Measurements from ENCODE around the gene CTSK. TPM values are rescaled to one million over a fixed set of nuclear protein-coding genes. Genes with fewer than 3 reads are reported as not detected.
A peak's percentile ranks its signal among the peaks of the same experiment; 100 is the strongest.

CTSK gene
- polyA plus RNA-seq, 1 of the 3 experiments (the other 2 are of a cell fraction): 6.3 TPM

DNA sequence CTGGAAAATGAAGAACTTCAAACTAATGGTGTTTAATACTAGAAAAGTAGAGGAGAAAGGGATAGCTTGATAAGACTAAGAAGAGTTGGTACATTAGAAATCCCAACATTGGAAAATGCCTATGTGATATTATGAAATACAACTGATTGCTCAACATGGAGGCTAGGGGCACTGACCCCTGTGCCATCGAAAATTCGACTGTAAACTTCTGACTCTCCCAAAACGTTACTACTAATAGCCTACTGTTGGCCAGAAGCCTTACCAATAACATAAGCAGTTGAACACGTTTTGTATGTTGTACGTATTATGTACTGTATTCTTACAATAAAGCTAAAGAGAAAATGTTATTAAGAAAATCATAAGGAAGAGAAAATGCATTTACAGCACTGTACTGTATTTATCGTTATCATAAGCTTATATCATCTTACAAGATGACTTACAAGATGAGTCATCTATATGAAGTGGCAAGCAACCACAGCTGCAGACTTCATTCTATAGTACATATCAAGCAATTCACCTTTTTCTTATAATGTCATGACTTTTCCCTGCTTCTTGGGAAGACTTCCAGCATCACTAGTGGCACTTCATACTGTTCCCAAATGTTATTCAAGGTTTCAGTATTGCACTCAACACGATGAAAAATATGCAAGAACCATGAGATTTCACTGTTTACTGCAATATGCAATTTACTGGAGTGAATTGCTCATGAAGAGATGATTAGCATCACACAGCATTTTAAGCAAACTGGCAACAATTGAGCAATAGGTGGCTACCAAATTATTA lies 12.9 kb upstream of the CTSK start:
- no peaks in the 10 kb centered on the region for H4K20me1 ChIP-seq (ENCODE audit: insufficient read depth)
- H3K27me3 ChIP-seq (ENCODE audit: insufficient read depth): no peaks in the 10 kb centered on the region
- no peak overlapping the region for H3K4me3 ChIP-seq (ENCODE audit: low read depth in 2 of 2, low read length in 1 of 2)
- no peaks in the 10 kb centered on the region for H3K79me2 ChIP-seq (ENCODE audit: insufficient read depth)
- H3K9me2 ChIP-seq: no peaks in the 10 kb centered on the region
- H3K9me3 ChIP-seq: no peaks in the 10 kb centered on the region
- no peak for DNase-seq
- ChIA-PET CTCF (interaction anchor here (1.3 kb wide), 1 partner anchor 260 kb away, joined by 4 read pairs; no protein-coding TSS in a partner anchor), POLR2A (no interaction called here)
- H3K4me2 ChIP-seq: no peak overlapping the region
- no peak overlapping the region for H3K27ac ChIP-seq (ENCODE audit: low read depth in 2 of 2, low read length in 1 of 2)
- TF ChIP-seq PBX3 (IDR thresholded peaks at IDR 0.05) (no peak), FOSL2 (IDR thresholded peaks at IDR 0.05; ENCODE audit: borderline replicate concordance, low read depth) (peak; percentile 50; the same call in 1 of the 2 replicates), JUND (IDR thresholded peaks at IDR 0.05) (peak; percentile 38; the same call in 1 of the 2 replicates)
- H3F3A ChIP-seq (replicated peaks; ENCODE audit: insufficient read depth): no peaks in the 10 kb centered on the region
- no peak overlapping the region for H3K9ac ChIP-seq
- no peak overlapping the region for H2AFZ ChIP-seq (ENCODE audit: low read depth)
- H3K4me1 ChIP-seq (ENCODE audit: control insufficient read depth in 1 of 2, insufficient read depth in 2 of 2, low read depth in 1 of 2, low read length in 1 of 2): no peaks in the 10 kb centered on the region
- 83% methylated on average over 7 of the region's 7 CpGs for WGBS (ENCODE audit: low lambda C conversion rate)
- H3K36me3 ChIP-seq (replicated peaks in 1 of 2; ENCODE audit: control insufficient read depth in 1 of 2, insufficient read depth in 2 of 2, low read length in 1 of 2): peaks cover 62 to 63% of the 10 kb centered on the region in 2 experiments

GRCh38 chr1:150815871-150816270 lies 7.8 kb upstream of the CTSK start:
- H3F3A ChIP-seq (replicated peaks; ENCODE audit: insufficient read depth): no peaks in the 10 kb centered on the region
- no peaks in the 10 kb centered on the region for H3K9me2 ChIP-seq
- CTCF ChIA-PET: interaction anchor here (1.0 to 1.2 kb wide), 2 partner anchors 10 to 15 kb away, joined by 3 read pairs; no protein-coding TSS in a partner anchor
- no peak overlapping the region for H3K27ac ChIP-seq (ENCODE audit: low read depth in 2 of 2, low read length in 1 of 2)
- H4K20me1 ChIP-seq (ENCODE audit: insufficient read depth): no peaks in the 10 kb centered on the region
- H3K4me3 ChIP-seq (ENCODE audit: low read depth in 2 of 2, low read length in 1 of 2): no peak overlapping the region
- 93% methylated on average over 4 of the region's 4 CpGs for WGBS (ENCODE audit: low lambda C conversion rate)
- TF ChIP-seq NRF1 (IDR thresholded peaks at IDR 0.05; ENCODE audit: low read depth, low read length) (no peak), SMC3 (IDR thresholded peaks at IDR 0.05; ENCODE audit: low read depth, low read length) (no peak), NFIC (IDR thresholded peaks at IDR 0.05; ENCODE audit: borderline replicate concordance) (no peak), TEAD4 (IDR thresholded peaks at IDR 0.05; ENCODE audit: borderline replicate concordance, insufficient read depth) (no peak), TCF12 (IDR thresholded peaks at IDR 0.05) (no peak), EZH2phosphoT487 (IDR thresholded peaks at IDR 0.05; ENCODE audit: borderline replicate concordance, low read depth) (no peak), TAF1 (IDR thresholded peaks at IDR 0.05; ENCODE audit: borderline replicate concordance, low read depth, low read length) (no peak), SIN3A (IDR thresholded peaks at IDR 0.05; ENCODE audit: borderline replicate concordance, low read depth, low read length) (no peak)
- TF ChIP-seq, protein P1, sequence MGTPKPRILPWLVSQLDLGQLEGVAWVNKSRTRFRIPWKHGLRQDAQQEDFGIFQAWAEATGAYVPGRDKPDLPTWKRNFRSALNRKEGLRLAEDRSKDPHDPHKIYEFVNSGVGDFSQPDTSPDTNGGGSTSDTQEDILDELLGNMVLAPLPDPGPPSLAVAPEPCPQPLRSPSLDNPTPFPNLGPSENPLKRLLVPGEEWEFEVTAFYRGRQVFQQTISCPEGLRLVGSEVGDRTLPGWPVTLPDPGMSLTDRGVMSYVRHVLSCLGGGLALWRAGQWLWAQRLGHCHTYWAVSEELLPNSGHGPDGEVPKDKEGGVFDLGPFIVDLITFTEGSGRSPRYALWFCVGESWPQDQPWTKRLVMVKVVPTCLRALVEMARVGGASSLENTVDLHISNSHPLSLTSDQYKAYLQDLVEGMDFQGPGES (IDR thresholded peaks at IDR 0.05; ENCODE audit: low read depth, low read length): no peak
- H3K4me1 ChIP-seq (ENCODE audit: control insufficient read depth in 1 of 2, insufficient read depth in 2 of 2, low read depth in 1 of 2, low read length in 1 of 2): no peaks in the 10 kb centered on the region
- H2AFZ ChIP-seq (ENCODE audit: low read depth): no peak overlapping the region
- POLR2A ChIA-PET: no interaction called here
- no peaks in the 10 kb centered on the region for H3K27me3 ChIP-seq (ENCODE audit: insufficient read depth)
- DNase-seq: no peak
- peaks cover 54 to 72% of the 10 kb centered on the region in 2 experiments for H3K36me3 ChIP-seq (replicated peaks in 1 of 2; ENCODE audit: control insufficient read depth in 1 of 2, insufficient read depth in 2 of 2, low read length in 1 of 2)
- no peak overlapping the region for H3K4me2 ChIP-seq
- no peak overlapping the region for H3K9ac ChIP-seq
- H3K9me3 ChIP-seq: no peaks in the 10 kb centered on the region
- no peaks in the 10 kb centered on the region for H3K79me2 ChIP-seq (ENCODE audit: insufficient read depth)
